Measurements from ENCODE around the gene PRR3.
"Not testable (repeated sequence)": the region's sequence is repeated elsewhere in the genome, so short reads cannot be mapped to it uniquely, and the experiment has no call there.

PRR3 gene

GRCh38 chr6:30556906-30557682 lies at the start of gene PRR3:
Gene PRR3 (plus strand): TSS chr6:30557295. CDS start chr6:30557345, 50 bp downstream.
- DNase-seq: peak; percentile 82

- no peak for DNase-seq
Measured at GRCh38 chr6:30507849-30508827, 49.0 kb upstream of the PRR3 start.

GRCh38 chr6:30508890-30509736 lies 48.0 kb upstream of the PRR3 start:
- peak; percentile 40 for DNase-seq

- no peak for DNase-seq
Measured at GRCh38 chr6:30510419-30511168, 46.5 kb upstream of the PRR3 start.

GRCh38 chr6:30511169-30511546 lies 45.9 kb upstream of the PRR3 start:
- no peak for DNase-seq

GRCh38 chr6:30513451-30513850 lies 43.6 kb upstream of the PRR3 start:
- no peak for DNase-seq

- no peak for DNase-seq
Measured at GRCh38 chr6:30515106-30515505, 42.0 kb upstream of the PRR3 start.

- DNase-seq: peak; percentile 94
Measured at GRCh38 chr6:30515944-30516753, 40.9 kb upstream of the PRR3 start.

- not testable (repeated sequence) for DNase-seq
Measured at GRCh38 chr6:30516754-30517076, 40.4 kb upstream of the PRR3 start.

- not testable (repeated sequence) for DNase-seq
Measured at GRCh38 chr6:30517767-30518504, 39.2 kb upstream of the PRR3 start.

GRCh38 chr6:30518505-30519145 lies 38.5 kb upstream of the PRR3 start:
- peak; percentile 61 for DNase-seq

GRCh38 chr6:30520522-30520921 lies 36.6 kb upstream of the PRR3 start:
- DNase-seq: no peak

- not testable (repeated sequence) for DNase-seq
Measured at GRCh38 chr6:30521082-30521481, 36.0 kb upstream of the PRR3 start.

GRCh38 chr6:30521952-30522351 lies 35.1 kb upstream of the PRR3 start:
- DNase-seq: not testable (repeated sequence)

- not testable (repeated sequence) for DNase-seq
Measured at GRCh38 chr6:30526444-30526843, 30.7 kb upstream of the PRR3 start.

- peak; percentile 23 for DNase-seq
Measured at GRCh38 chr6:30529349-30529875, 27.7 kb upstream of the PRR3 start.

GRCh38 chr6:30530014-30530413 lies 27.1 kb upstream of the PRR3 start:
- no peak for DNase-seq

- DNase-seq: peak; percentile 15
Measured at GRCh38 chr6:30533460-30534294, 23.4 kb upstream of the PRR3 start.

- DNase-seq: no peak
Measured at GRCh38 chr6:30537931-30538330, 19.2 kb upstream of the PRR3 start.

Measured in CD4-positive, alpha-beta T cell treated with Interleukin-6 for 4 hours (primary cell).